Measurements from ENCODE around the gene RANBP3L. TPM values are rescaled to one million over a fixed set of nuclear protein-coding genes. Genes with fewer than 3 reads are reported as not detected.

Gene RANBP3L
- total RNA-seq, 4 donors from 2014 or later, result 6.5 to 15.8 (median 8.5) TPM

GRCh38 chr5:36269478-36269877 is 32.2 kb downstream of the RANBP3L start:
- H3K4me1 ChIP-seq, result peaks cover 31 to 35% of the 10 kb centered on the region in 2 donors
- no peaks in the 10 kb centered on the region for H3K36me3 ChIP-seq
- no peak overlapping the region for H3K4me3 ChIP-seq (replicated peaks in 1 of 3)
- no peaks in the 10 kb centered on the region for H3K27me3 ChIP-seq
- DNase-seq, result no peak
- intact Hi-C loops (cut with DNase I), result loop anchor here (5.0 kb wide), 1 partner anchor 38 kb away; no protein-coding TSS in a partner anchor
- TF ChIP-seq CTCF (IDR thresholded peaks at IDR 0.05) (no peak), POLR2A (IDR thresholded peaks at IDR 0.05) (no peak)
- peak overlapping the region; percentile 21 to 93 (median 77) for H3K27ac ChIP-seq
- no peaks in the 10 kb centered on the region for H3K9me3 ChIP-seq

- intact Hi-C loops (cut with DNase I), result loop anchor here (5.0 kb wide), 1 partner anchor 39 kb away; no protein-coding TSS in a partner anchor
- no peaks in the 10 kb centered on the region for H3K27me3 ChIP-seq
- TF ChIP-seq POLR2A (IDR thresholded peaks at IDR 0.05) (no peak), CTCF (IDR thresholded peaks at IDR 0.05) (no peak)
- H3K9me3 ChIP-seq, result no peaks in the 10 kb centered on the region
- H3K4me3 ChIP-seq (replicated peaks in 1 of 3), result no peak overlapping the region
- no peak for DNase-seq
- peaks cover 26 to 27% of the 10 kb centered on the region in 2 donors for H3K4me1 ChIP-seq
- WGBS, 2 donors, result 93 to 96% methylated on average over 3 of the region's 3 CpGs
- peak overlapping the region in 2 of 3 donors; percentile 77 to 93 for H3K27ac ChIP-seq
- no peaks in the 10 kb centered on the region for H3K36me3 ChIP-seq
Measured at GRCh38 chr5:36267905-36268304, 33.8 kb downstream of the RANBP3L start.

GRCh38 chr5:36264202-36264760 is 37.4 kb downstream of the RANBP3L start:
- no peak overlapping the region for H3K27ac ChIP-seq
- no peaks in the 10 kb centered on the region for H3K27me3 ChIP-seq
- intact Hi-C loops (cut with DNase I), result no loop called here
- no peaks in the 10 kb centered on the region for H3K36me3 ChIP-seq
- H3K9me3 ChIP-seq, result no peaks in the 10 kb centered on the region
- no peak for DNase-seq
- TF ChIP-seq POLR2A (IDR thresholded peaks at IDR 0.05) (no peak), CTCF (IDR thresholded peaks at IDR 0.05) (no peak)
- peaks cover 10 to 15% of the 10 kb centered on the region in 2 donors for H3K4me1 ChIP-seq
- 90 to 94% methylated on average over 4 of the region's 4 CpGs for WGBS, 2 donors
- no peak overlapping the region for H3K4me3 ChIP-seq (replicated peaks in 1 of 3)

GRCh38 chr5:36261186-36261585 is 40.5 kb downstream of the RANBP3L start:
- H3K27ac ChIP-seq, result peak overlapping the region; percentile 21 to 56 (median 45)
- H3K9me3 ChIP-seq, result no peaks in the 10 kb centered on the region
- no peaks in the 10 kb centered on the region for H3K36me3 ChIP-seq
- H3K4me3 ChIP-seq (replicated peaks in 1 of 3), result peak overlapping the region in 1 of 3 donors; percentile 4
- 46 to 64% methylated on average over 6 of the region's 6 CpGs for WGBS, 2 donors
- intact Hi-C loops (cut with DNase I), result no loop called here
- no peaks in the 10 kb centered on the region for H3K27me3 ChIP-seq
- H3K4me1 ChIP-seq, result peaks cover 0 to 5% of the 10 kb centered on the region in 2 donors
- DNase-seq, result peak in 1 of 2 donors; percentile 13
- TF ChIP-seq CTCF (IDR thresholded peaks at IDR 0.05) (no peak), POLR2A (IDR thresholded peaks at IDR 0.05) (no peak)

GRCh38 chr5:36253575-36253974 is 48.1 kb downstream of the RANBP3L start:
- WGBS, 2 donors, result 70 to 71% methylated on average over 4 of the region's 4 CpGs
- Histone ChIP-seq H3K4me1 (peaks cover 14 to 27% of the 10 kb centered on the region in 2 donors), H3K36me3 (no peaks in the 10 kb centered on the region), H3K27ac (peak overlapping the region; percentile 70 to 90 (median 76)), H3K4me3 (replicated peaks in 1 of 3) (no peak overlapping the region), H3K9me3 (no peaks in the 10 kb centered on the region), H3K27me3 (no peaks in the 10 kb centered on the region)
- intact Hi-C loops (cut with DNase I), result no loop called here
- no peak for TF ChIP-seq CTCF (IDR thresholded peaks at IDR 0.05)
- TF ChIP-seq POLR2A (IDR thresholded peaks at IDR 0.05), result no peak
- no peak for DNase-seq

Data from thyroid gland (tissue), 4 donors.